Neural crest cell (in vitro differentiated cells): Measurements from ENCODE around the gene INTS1. TPM values are rescaled to one million over a fixed set of nuclear protein-coding genes. Genes with fewer than 3 reads are reported as not detected.

Experiments used
- DNase-seq: peaks from one replicate; pipeline ENCODE4 v3.0.0; 2021; ENCODE audit warnings: low read depth, mixed read lengths, low spot score
- H3K27ac Mint-ChIP-seq: one replicate; pipeline ENCODE4 v1.8.0; 2021; ENCODE audit warnings: mild to moderate bottlenecking, mixed read lengths; ENCODE audit not compliant: unreplicated experiment
- H3K27me3 Mint-ChIP-seq: 2 replicates; pipeline ENCODE4 v1.8.0; 2021; ENCODE audit warnings: low read depth, mild to moderate bottlenecking, mixed read lengths
- H3K36me3 Mint-ChIP-seq: 2 replicates; pipeline ENCODE4 v1.8.0; 2021; ENCODE audit warnings: low read depth, mild to moderate bottlenecking, mixed read lengths
- H3K4me1 Mint-ChIP-seq: 2 replicates; pipeline ENCODE4 v1.8.0; 2021; ENCODE audit warnings: mixed read lengths
- H3K4me3 Mint-ChIP-seq: one replicate; pipeline ENCODE4 v1.8.0; 2021; ENCODE audit warnings: mild to moderate bottlenecking, mixed read lengths
- H3K9me3 Mint-ChIP-seq: 2 replicates; pipeline ENCODE4 v1.8.0; 2021; ENCODE audit warnings: mixed read lengths
- total RNA-seq: library from RNA; stranded (reverse); gene quantifications from 2 replicates; pipeline ENCODE4 v1.2.1, GENCODE V29; 2021
- TF ChIP-seq, protein P1 (sequence below): fragments of 200-600 bp; sonication (generic); conservative IDR thresholded peaks from 2 replicates; pipeline ENCODE4 v1.5.0; 2021; ENCODE audit warnings: antibody characterized with exemption, mild to moderate bottlenecking

INTS1 gene
- total RNA-seq, 1 donor from 2014 or later, result 134 TPM

DNA sequence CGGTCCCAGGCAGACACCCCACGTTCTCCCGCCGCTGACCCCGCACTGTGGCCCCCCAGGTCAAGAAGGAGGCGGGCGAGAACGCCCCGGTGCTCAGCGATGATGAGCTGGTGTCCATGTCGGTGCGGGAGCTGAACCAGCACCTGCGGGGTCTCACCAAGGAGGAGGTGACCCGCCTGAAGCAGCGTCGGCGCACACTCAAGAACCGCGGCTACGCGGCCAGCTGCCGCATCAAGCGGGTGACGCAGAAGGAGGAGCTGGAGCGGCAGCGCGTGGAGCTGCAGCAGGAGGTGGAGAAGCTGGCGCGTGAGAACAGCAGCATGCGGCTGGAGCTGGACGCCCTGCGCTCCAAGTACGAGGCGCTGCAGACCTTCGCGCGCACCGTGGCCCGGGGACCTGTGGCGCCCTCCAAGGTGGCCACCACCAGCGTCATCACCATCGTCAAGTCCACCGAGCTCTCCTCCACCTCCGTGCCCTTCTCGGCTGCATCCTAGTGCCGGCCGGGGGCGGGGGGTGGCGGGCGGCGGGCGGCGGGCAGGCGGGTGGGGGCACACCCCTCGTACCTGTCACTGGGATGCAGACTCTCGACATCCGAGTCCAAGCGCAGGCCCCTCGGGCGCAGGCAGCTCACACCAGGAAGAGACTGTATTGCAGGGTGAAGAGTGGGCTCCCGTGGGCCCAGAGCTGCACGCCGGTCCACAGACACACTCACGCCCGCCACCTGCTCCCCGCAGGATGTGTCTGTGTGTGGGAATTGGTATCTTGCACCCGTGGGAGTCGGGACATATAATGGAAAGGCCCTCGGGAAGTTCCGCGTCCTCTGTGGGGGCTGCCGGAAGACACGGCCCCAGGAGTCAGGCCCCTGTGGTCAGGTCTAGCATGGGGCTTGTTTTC, 35.9 kb upstream of the INTS1 start:
- DNase-seq, result no peak
- H3K4me3 Mint-ChIP-seq, result no peak overlapping the region
- TF ChIP-seq, protein P1, sequence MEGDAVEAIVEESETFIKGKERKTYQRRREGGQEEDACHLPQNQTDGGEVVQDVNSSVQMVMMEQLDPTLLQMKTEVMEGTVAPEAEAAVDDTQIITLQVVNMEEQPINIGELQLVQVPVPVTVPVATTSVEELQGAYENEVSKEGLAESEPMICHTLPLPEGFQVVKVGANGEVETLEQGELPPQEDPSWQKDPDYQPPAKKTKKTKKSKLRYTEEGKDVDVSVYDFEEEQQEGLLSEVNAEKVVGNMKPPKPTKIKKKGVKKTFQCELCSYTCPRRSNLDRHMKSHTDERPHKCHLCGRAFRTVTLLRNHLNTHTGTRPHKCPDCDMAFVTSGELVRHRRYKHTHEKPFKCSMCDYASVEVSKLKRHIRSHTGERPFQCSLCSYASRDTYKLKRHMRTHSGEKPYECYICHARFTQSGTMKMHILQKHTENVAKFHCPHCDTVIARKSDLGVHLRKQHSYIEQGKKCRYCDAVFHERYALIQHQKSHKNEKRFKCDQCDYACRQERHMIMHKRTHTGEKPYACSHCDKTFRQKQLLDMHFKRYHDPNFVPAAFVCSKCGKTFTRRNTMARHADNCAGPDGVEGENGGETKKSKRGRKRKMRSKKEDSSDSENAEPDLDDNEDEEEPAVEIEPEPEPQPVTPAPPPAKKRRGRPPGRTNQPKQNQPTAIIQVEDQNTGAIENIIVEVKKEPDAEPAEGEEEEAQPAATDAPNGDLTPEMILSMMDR, result no peak
- H3K9me3 Mint-ChIP-seq, result no peaks in the 10 kb centered on the region
- H3K4me1 Mint-ChIP-seq, result peaks cover 11% of the 10 kb centered on the region
- H3K27ac Mint-ChIP-seq, result no peak overlapping the region
- peaks cover 13% of the 10 kb centered on the region for H3K27me3 Mint-ChIP-seq
- H3K36me3 Mint-ChIP-seq, result no peaks in the 10 kb centered on the region

DNA sequence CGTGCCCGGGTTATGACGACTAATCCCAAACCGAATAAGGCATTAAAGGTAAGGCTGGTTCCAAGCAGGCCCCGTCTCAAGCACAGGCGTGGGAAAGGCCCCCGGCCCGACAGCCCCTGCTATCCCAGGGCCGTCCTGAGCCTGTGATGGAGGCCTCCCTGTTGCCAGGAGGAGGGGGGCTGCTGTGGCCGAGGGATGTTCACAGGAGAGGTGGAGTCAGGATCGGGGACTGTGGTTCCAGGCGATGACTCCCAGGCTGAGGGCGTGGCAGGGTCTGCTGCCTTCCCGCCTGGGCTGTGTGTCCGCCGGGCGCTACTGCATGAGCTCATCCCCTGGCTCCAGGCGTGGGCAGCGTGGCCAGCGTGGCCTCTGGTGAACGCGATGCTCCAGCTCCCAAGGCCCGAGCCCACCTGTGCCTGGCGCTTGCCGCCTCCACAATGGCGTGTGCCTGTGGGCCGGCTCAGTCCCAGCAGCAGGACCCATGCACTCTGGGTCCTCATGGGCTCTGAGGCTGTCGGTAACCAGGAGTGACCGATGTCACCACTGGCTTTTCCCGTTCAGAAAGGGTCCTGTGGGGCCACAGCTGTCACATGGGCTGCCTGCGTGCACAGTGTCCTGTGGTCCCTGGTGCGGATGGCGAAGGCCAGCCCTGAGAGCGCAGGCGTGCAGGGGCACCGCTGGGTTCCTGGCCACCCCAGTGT, 35.1 kb upstream of the INTS1 start:
- H3K36me3 Mint-ChIP-seq, result no peaks in the 10 kb centered on the region
- no peak for DNase-seq
- no peak overlapping the region for H3K27ac Mint-ChIP-seq
- H3K4me1 Mint-ChIP-seq, result peaks cover 11% of the 10 kb centered on the region
- H3K9me3 Mint-ChIP-seq, result no peaks in the 10 kb centered on the region
- peaks cover 18% of the 10 kb centered on the region for H3K27me3 Mint-ChIP-seq
- TF ChIP-seq, protein P1, result no peak
- H3K4me3 Mint-ChIP-seq, result no peak overlapping the region

GRCh38 chr7:1538544-1539180, 34.5 kb upstream of the INTS1 start:
- TF ChIP-seq, protein P1, result no peak
- Mint-ChIP-seq H3K27ac (no peak overlapping the region), H3K27me3 (peaks cover 20% of the 10 kb centered on the region), H3K9me3 (no peaks in the 10 kb centered on the region), H3K4me3 (no peak overlapping the region), H3K4me1 (peaks cover 11% of the 10 kb centered on the region), H3K36me3 (no peaks in the 10 kb centered on the region)
- no peak for DNase-seq

DNA sequence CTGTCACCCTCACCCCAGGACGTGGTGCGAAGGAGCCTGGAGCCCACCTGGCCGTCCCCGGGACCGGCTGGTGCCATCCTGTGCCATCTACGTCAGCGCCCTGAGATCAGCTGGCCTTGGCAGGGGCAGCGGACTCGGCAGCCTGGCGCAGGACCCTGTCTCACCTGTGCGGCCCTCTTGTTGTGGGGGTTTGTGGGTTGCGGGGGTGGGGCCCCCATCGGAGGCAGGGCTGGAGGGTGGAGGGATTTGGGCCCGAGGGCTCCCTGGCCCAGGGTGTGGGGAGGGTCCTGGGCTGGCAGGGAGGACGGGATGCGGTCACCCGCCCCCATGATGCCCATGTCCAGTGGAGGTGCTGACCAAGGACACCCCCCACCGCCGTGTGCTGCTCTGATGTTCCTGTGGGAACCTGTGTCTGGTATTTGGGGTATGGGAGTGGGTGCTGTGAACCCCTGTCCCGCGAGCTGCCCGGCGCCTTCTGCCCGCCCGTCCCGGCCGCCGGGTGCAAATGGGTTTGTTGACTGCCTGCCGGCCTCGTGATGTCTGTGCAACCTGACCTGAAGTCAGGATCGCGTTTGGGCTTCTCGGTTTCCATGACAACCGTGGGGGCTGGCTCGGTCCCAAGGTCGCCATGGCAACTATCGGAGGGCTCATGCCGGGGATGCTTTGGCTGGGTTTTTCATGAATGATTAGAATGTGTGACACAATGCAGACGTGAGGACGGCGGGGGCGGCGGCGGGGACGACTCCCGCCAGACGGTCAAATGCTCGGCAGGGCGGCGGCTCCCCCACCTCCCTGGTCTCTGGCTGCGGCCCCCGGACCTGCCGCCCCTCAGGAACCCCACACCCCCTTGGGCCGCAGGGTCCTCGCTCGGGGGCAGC, 33.6 kb upstream of the INTS1 start:
- no peaks in the 10 kb centered on the region for H3K9me3 Mint-ChIP-seq
- no peaks in the 10 kb centered on the region for H3K36me3 Mint-ChIP-seq
- H3K27me3 Mint-ChIP-seq, result peaks cover 29% of the 10 kb centered on the region
- H3K4me3 Mint-ChIP-seq, result peak overlapping the region; percentile 62
- peaks cover 14% of the 10 kb centered on the region for H3K4me1 Mint-ChIP-seq
- TF ChIP-seq, protein P1, result no peak
- DNase-seq, result peak; percentile 68
- no peak overlapping the region for H3K27ac Mint-ChIP-seq
